CD14-positive monocyte (primary cell): ENCODE results near the gene NLRC5. TPM values are rescaled to one million over a fixed set of nuclear protein-coding genes. Genes with fewer than 3 reads are reported as not detected.

Experiments
- DNase-seq, 3 donors: peaks; one replicate each; pipeline ENCODE4 v3.0.0-alpha.2; 2011 to 2022
- H2AFZ ChIP-seq: 2 replicates; pipeline ENCODE4 v1.6.0; 2012; ENCODE audit warnings: mild to moderate bottlenecking, low read depth, low read length, inconsistent platforms; ENCODE audit not compliant: insufficient read depth, poor library complexity, severe bottlenecking
- H3K27ac ChIP-seq, 2 donors: 1 replicate in 1 of 2; 2 replicates in 1 of 2; pipeline ENCODE4 v1.5.1; 2012 to 2013; ENCODE audit warnings: low read length in 2 of 2, control low read depth in 1 of 2, inconsistent platforms in 1 of 2, low read depth in 1 of 2, mild to moderate bottlenecking in 1 of 2
- H3K27me3 ChIP-seq, 2 donors: one replicate each; pipeline versions ENCODE4 v1.6.0 to v1.6.1; 2011 to 2013; ENCODE audit warnings: low read length in 2 of 2; ENCODE audit not compliant: control insufficient read depth in 2 of 2, insufficient read depth in 2 of 2
- H3K36me3 ChIP-seq, 2 donors: replicated peaks in 1 of 2; 1 replicate in 1 of 2; 2 replicates in 1 of 2; pipeline versions ENCODE4 v1.5.1 to v1.6.1; 2012 to 2013; ENCODE audit warnings: low read length in 2 of 2, control low read depth in 1 of 2, inconsistent platforms in 1 of 2, mild to moderate bottlenecking in 1 of 2; ENCODE audit not compliant: insufficient read depth in 2 of 2, control insufficient read depth in 1 of 2
- H3K4me1 ChIP-seq, 2 donors: 1 replicate in 1 of 2; 2 replicates in 1 of 2; pipeline versions ENCODE4 v1.5.1 to v1.6.1; 2012 to 2013; ENCODE audit warnings: low read length in 2 of 2, control low read depth in 1 of 2, inconsistent platforms in 1 of 2, mild to moderate bottlenecking in 1 of 2, moderate library complexity in 1 of 2; ENCODE audit not compliant: insufficient read depth in 2 of 2, control insufficient read depth in 1 of 2
- H3K4me2 ChIP-seq: replicated peaks from 2 replicates; pipeline ENCODE3; 2012; ENCODE audit warnings: low read length, moderate library complexity, mild to moderate bottlenecking; ENCODE audit not compliant: poor library complexity, severe bottlenecking; ENCODE audit errors: extremely low read depth
- H3K4me3 ChIP-seq, 3 experiments: fragments of 200-600 bp in 1 of 3; sonication (generic) in 1 of 3; replicated peaks in 1 of 3; 1 replicate in 2 of 3; 2 replicates in 1 of 3; pipeline ENCODE4 v1.5.1; 2011 to 2013; ENCODE audit warnings: low read length in 3 of 3, mild to moderate bottlenecking in 3 of 3, control low read depth in 2 of 3, low read depth in 2 of 3, inconsistent platforms in 1 of 3, moderate library complexity in 1 of 3
- H3K79me2 ChIP-seq: 2 replicates; pipeline ENCODE4 v1.6.0; 2012; ENCODE audit warnings: mild to moderate bottlenecking, control low read depth, inconsistent platforms, low read length, moderate library complexity; ENCODE audit not compliant: insufficient read depth
- H3K9ac ChIP-seq: 2 replicates; pipeline ENCODE4 v1.6.0; 2017; ENCODE audit warnings: low read length, mild to moderate bottlenecking; ENCODE audit not compliant: insufficient read depth, poor library complexity, severe bottlenecking
- H3K9me3 ChIP-seq, 2 donors: replicated peaks in 1 of 2; 1 replicate in 1 of 2; 2 replicates in 1 of 2; pipeline versions ENCODE4 v1.5.1 to v1.6.1; 2012 to 2013; ENCODE audit warnings: low read length in 2 of 2, control low read depth in 1 of 2; ENCODE audit not compliant: control insufficient read depth in 1 of 2, insufficient read depth in 1 of 2
- H4K20me1 ChIP-seq: 2 replicates; pipeline ENCODE4 v1.6.0; 2012; ENCODE audit warnings: mild to moderate bottlenecking, low read length, control low read depth, moderate library complexity; ENCODE audit not compliant: insufficient read depth
- H3K27ac Mint-ChIP-seq, 7 donors: one replicate each; pipeline ENCODE4 v1.8.0; 2020; ENCODE audit warnings: mild to moderate bottlenecking in 7 of 7, mixed read lengths in 7 of 7, moderate library complexity in 6 of 7, inconsistent platforms in 2 of 7
- H3K27me3 Mint-ChIP-seq, 3 donors: one replicate each; pipeline ENCODE4 v1.8.0; 2021 to 2022; ENCODE audit warnings: low read depth in 3 of 3, mild to moderate bottlenecking in 3 of 3, mixed read lengths in 3 of 3, moderate library complexity in 3 of 3, inconsistent platforms in 1 of 3
- H3K36me3 Mint-ChIP-seq, 2 donors: one replicate each; pipeline ENCODE4 v1.8.0; 2020; ENCODE audit warnings: mixed read lengths in 2 of 2, inconsistent platforms in 1 of 2, mild to moderate bottlenecking in 1 of 2
- H3K4me1 Mint-ChIP-seq: one replicate; pipeline ENCODE4 v1.8.0; 2020; ENCODE audit warnings: mild to moderate bottlenecking, mixed read lengths
- H3K4me3 Mint-ChIP-seq, 2 donors: one replicate each; pipeline ENCODE4 v1.8.0; 2020; ENCODE audit warnings: mild to moderate bottlenecking in 2 of 2, mixed read lengths in 2 of 2, moderate library complexity in 1 of 2
- H3K9me3 Mint-ChIP-seq, 7 donors: one replicate each; pipeline ENCODE4 v1.8.0; 2020 to 2022; ENCODE audit warnings: mixed read lengths in 7 of 7, mild to moderate bottlenecking in 6 of 7, moderate library complexity in 6 of 7, inconsistent platforms in 2 of 7
- WGBS: methylation state at CpG from one replicate; pipeline ENCODE4 v1.1.5; 2013; ENCODE audit warnings: missing lambda C conversion rate; ENCODE audit not compliant: insufficient coverage; 5-methylcytosine and 5-hydroxymethylcytosine counted together
- intact Hi-C, 2 donors: fragments of 100-400 bp; cut with micrococcal nuclease; formaldehyde crosslinking; loops; one replicate each; pipeline versions ENCODE4 v1.15.0 to v1.15.1; 2023
- polyA plus RNA-seq, 3 donors: library from polyadenylated mRNA; depleted of rRNA in 1 of 3; unstranded in 2 of 3; stranded (reverse) in 1 of 3; fragments of 300-500 nt in 2 of 3; fragments of >200 nt in 1 of 3; fragmentation: Illumina TruSeq in 2 of 3; gene quantifications; 1 replicate in 2 of 3; 2 replicates in 1 of 3; pipeline ENCODE4 v1.2.3, GENCODE V29; 2012 to 2021
- TF ChIP-seq, protein P1 (sequence below): fragments of 200-600 bp; IDR thresholded peaks from one replicate; pipeline ENCODE4 v1.8.0; 2022; ENCODE audit warnings: antibody characterized with exemption, mild to moderate bottlenecking

Gene NLRC5
- polyA plus RNA-seq, 3 donors: 10.3 to 171 (median 21.6) TPM

DNA sequence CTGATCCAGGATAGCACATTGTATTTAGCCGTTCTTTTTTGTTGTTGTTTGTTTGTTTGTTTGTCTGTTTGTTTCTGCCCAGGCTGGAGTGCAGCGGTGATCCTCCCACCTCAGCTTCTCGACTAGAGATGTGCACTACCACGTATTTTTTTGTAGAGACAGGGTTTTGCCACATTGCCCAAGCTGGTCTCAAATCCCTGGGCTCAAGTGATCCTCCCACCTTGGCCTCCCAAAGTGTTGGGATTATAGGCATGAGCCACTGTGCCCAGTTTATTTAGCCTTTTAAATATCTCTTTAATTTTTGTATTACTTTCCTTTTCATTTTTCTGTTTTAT is 9.2 kb upstream of the NLRC5 start:
- Mint-ChIP-seq H3K27me3 (peaks cover 0 to 5% (median 4%) of the 10 kb centered on the region in 3 donors), H3K4me1 (peaks cover 79% of the 10 kb centered on the region), H3K36me3 (peaks cover 28 to 33% of the 10 kb centered on the region in 2 donors), H3K4me3 (peak overlapping the region in 1 of 2 donors; percentile 70), H3K27ac (peak overlapping the region; percentile 19 to 90 (median 88)), H3K9me3 (no peaks in the 10 kb centered on the region)
- TF ChIP-seq, protein P1, sequence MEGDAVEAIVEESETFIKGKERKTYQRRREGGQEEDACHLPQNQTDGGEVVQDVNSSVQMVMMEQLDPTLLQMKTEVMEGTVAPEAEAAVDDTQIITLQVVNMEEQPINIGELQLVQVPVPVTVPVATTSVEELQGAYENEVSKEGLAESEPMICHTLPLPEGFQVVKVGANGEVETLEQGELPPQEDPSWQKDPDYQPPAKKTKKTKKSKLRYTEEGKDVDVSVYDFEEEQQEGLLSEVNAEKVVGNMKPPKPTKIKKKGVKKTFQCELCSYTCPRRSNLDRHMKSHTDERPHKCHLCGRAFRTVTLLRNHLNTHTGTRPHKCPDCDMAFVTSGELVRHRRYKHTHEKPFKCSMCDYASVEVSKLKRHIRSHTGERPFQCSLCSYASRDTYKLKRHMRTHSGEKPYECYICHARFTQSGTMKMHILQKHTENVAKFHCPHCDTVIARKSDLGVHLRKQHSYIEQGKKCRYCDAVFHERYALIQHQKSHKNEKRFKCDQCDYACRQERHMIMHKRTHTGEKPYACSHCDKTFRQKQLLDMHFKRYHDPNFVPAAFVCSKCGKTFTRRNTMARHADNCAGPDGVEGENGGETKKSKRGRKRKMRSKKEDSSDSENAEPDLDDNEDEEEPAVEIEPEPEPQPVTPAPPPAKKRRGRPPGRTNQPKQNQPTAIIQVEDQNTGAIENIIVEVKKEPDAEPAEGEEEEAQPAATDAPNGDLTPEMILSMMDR: no peak
- intact Hi-C loops: no loop called here
- WGBS: no CpG with 5 or more reads among the region's 4 CpGs
- Histone ChIP-seq H3K4me1 (peaks cover 47 to 55% of the 10 kb centered on the region in 2 donors), H3K4me3 (no peak overlapping the region), H2AFZ (no peak overlapping the region), H3K9ac (no peak overlapping the region), H4K20me1 (no peaks in the 10 kb centered on the region), H3K27me3 (no peaks in the 10 kb centered on the region), H3K79me2 (peaks cover 6% of the 10 kb centered on the region), H3K27ac (peak overlapping the region; percentile 45 to 55), H3K36me3 (peaks cover 6 to 24% of the 10 kb centered on the region in 2 donors), H3K4me2 (peak overlapping the region; percentile 15), H3K9me3 (no peaks in the 10 kb centered on the region)
- no peak for DNase-seq

- Histone ChIP-seq H3K27ac (no peak overlapping the region), H3K4me2 (no peak overlapping the region), H3K9me3 (no peaks in the 10 kb centered on the region), H3K4me3 (no peak overlapping the region), H3K27me3 (no peaks in the 10 kb centered on the region), H3K36me3 (peaks cover 6 to 24% of the 10 kb centered on the region in 2 donors), H3K4me1 (peaks cover 51 to 56% of the 10 kb centered on the region in 2 donors), H3K9ac (no peak overlapping the region), H4K20me1 (no peaks in the 10 kb centered on the region), H3K79me2 (peaks cover 9% of the 10 kb centered on the region), H2AFZ (no peak overlapping the region)
- intact Hi-C loops: no loop called here
- Mint-ChIP-seq H3K4me3 (no peak overlapping the region), H3K9me3 (no peaks in the 10 kb centered on the region), H3K36me3 (peaks cover 28 to 33% of the 10 kb centered on the region in 2 donors), H3K27ac (peak overlapping the region in 4 of 7 donors; percentile 18 to 90 (median 76)), H3K4me1 (peaks cover 79% of the 10 kb centered on the region), H3K27me3 (peaks cover 0 to 4% (median 2%) of the 10 kb centered on the region in 3 donors)
- 92% methylated on average over 14 of the region's 16 CpGs for WGBS
- TF ChIP-seq, protein P1: no peak
- no peak for DNase-seq
Measured at GRCh38 chr16:56980792-56981724, 8.3 kb upstream of the NLRC5 start.
